HepG2 (cell line): ENCODE measurements around the gene DOHH. TPM values are rescaled to one million over a fixed set of nuclear protein-coding genes. Genes with fewer than 3 reads are reported as not detected.

ENCODE experiments used
- ATAC-seq: fragments of 200-7000 bp; cut with Tn5 transposase; 3 replicates; pipeline ENCODE4 v1.9.1; 2020; ENCODE audit warnings: mild to moderate bottlenecking, moderate library complexity
- BruUV-seq: library from RNA; stranded (reverse); fragments of 400-500 nt; replicated peaks from 2 replicates; lab custom pipeline; 2021; lab: Mats Ljungman, UMichigan
- CTCF ChIA-PET: fragments of 300-600 bp; formaldehyde crosslinking; extraction: SDS; loops from one replicate; lab custom pipeline; 2021; ENCODE audit warnings: low total read pairs, inconsistent platforms, low intra/inter-chr PET ratio; lab: Yijun Ruan, JAX
- POLR2A ChIA-PET: fragments of 350-600 bp; sonication (Branson Sonifier 250); formaldehyde crosslinking; loops from one replicate; lab custom pipeline; 2020; ENCODE audit warnings: antibody characterized with exemption, inconsistent platforms; lab: Yijun Ruan, JAX
- DNase-seq: peaks from one replicate; pipeline ENCODE4 v3.0.0-alpha.2; 2015; ENCODE audit warnings: low spot score
- FAIRE-seq: peaks from 3 replicates; lab custom pipeline; 2011; peaks lifted over from hg19 to GRCh38; lab: Jason Lieb, UNC
- H2AFZ ChIP-seq: one replicate; pipeline ENCODE4 v1.6.1; 2011; ENCODE audit warnings: low read length, inconsistent platforms
- H3K27ac ChIP-seq: fragments of 300-600 bp; 3 replicates; pipeline ENCODE4 v1.8.0; 2011; ENCODE audit warnings: mixed run types, mild to moderate bottlenecking, mixed read lengths, low read length, inconsistent platforms; ENCODE audit not compliant: insufficient read depth; ENCODE audit errors: extremely low read length
- H3K27me3 ChIP-seq, 2 experiments: fragments of 200-600 bp in 1 of 2; 2 replicates in 1 of 2; 3 replicates in 1 of 2; pipeline versions ENCODE4 v1.6.0 to v1.8.0; 2011; ENCODE audit warnings: low read length in 2 of 2, mild to moderate bottlenecking in 2 of 2, moderate library complexity in 2 of 2, inconsistent platforms in 1 of 2; ENCODE audit not compliant: insufficient read depth in 2 of 2, control insufficient read depth in 1 of 2
- H3K36me3 ChIP-seq, 2 experiments: fragments of 200-600 bp in 1 of 2; replicated peaks in 1 of 2; 2 replicates in 1 of 2; 3 replicates in 1 of 2; pipeline versions ENCODE4 v1.5.1 to v1.8.0; 2011; ENCODE audit warnings: low read length in 2 of 2, inconsistent platforms in 1 of 2; ENCODE audit not compliant: insufficient read depth in 2 of 2, control insufficient read depth in 1 of 2
- H3K4me1 ChIP-seq: 2 replicates; pipeline ENCODE4 v1.5.1; 2012; ENCODE audit warnings: low read length, inconsistent platforms; ENCODE audit not compliant: insufficient read depth
- H3K4me2 ChIP-seq: 2 replicates; pipeline ENCODE4 v1.6.0; 2011; ENCODE audit warnings: low read depth, low read length, inconsistent platforms
- H3K4me3 ChIP-seq, 3 experiments: fragments of 200-600 bp in 1 of 3; sonication (generic), shearing (Covaris generic) in 1 of 3; replicated peaks in 1 of 3; 2 replicates each; pipeline ENCODE4 v1.5.1; 2011 to 2016; ENCODE audit warnings: low read length in 3 of 3, inconsistent platforms in 2 of 3, low read depth in 2 of 3, mild to moderate bottlenecking in 2 of 3, control low read depth in 1 of 3, mixed read lengths in 1 of 3; ENCODE audit not compliant: insufficient read depth in 1 of 3
- H3K79me2 ChIP-seq: one replicate; pipeline ENCODE4 v1.6.1; 2011; ENCODE audit warnings: low read length, inconsistent platforms; ENCODE audit not compliant: insufficient read depth
- H3K9ac ChIP-seq: 2 replicates; pipeline ENCODE4 v1.6.0; 2011; ENCODE audit warnings: mild to moderate bottlenecking, low read depth, low read length, inconsistent platforms; ENCODE audit not compliant: insufficient read depth
- H3K9me3 ChIP-seq: 2 replicates; pipeline ENCODE4 v1.5.1; 2012; ENCODE audit warnings: mild to moderate bottlenecking, low read length
- H4K20me1 ChIP-seq: 2 replicates; pipeline ENCODE4 v1.6.0; 2011; ENCODE audit warnings: inconsistent platforms, mild to moderate bottlenecking, low read length, moderate library complexity; ENCODE audit not compliant: insufficient read depth
- DR1 ChIP-seq: sonication (generic); formaldehyde crosslinking; IDR thresholded peaks from 2 replicates; pipeline ENCODE4 v1.8.0; 2021; ENCODE audit warnings: mild to moderate bottlenecking, missing genetic modification reagents, inconsistent platforms
- ETV5 ChIP-seq: IDR thresholded peaks from 2 replicates; pipeline ENCODE4 v1.6.1; 2018; ENCODE audit warnings: missing biosample characterization, missing genetic modification reagents, inconsistent platforms, borderline replicate concordance
- GABPB1 ChIP-seq: IDR thresholded peaks from 2 replicates; pipeline ENCODE4 v1.6.1; 2016; ENCODE audit warnings: mild to moderate bottlenecking, missing genetic modification reagents, moderate library complexity, missing compliant biosample characterization
- POLR2A ChIP-seq, 2 experiments: IDR thresholded peaks; 2 replicates each; pipeline ENCODE4 v1.6.1; 2011; ENCODE audit warnings: low read depth in 2 of 2, low read length in 2 of 2, mild to moderate bottlenecking in 1 of 2, moderate library complexity in 1 of 2; ENCODE audit not compliant: insufficient read depth in 1 of 2
- RAD21 ChIP-seq: fragments of 450-650 bp; formaldehyde crosslinking; IDR thresholded peaks from 2 replicates; pipeline ENCODE4 v1.5.0; 2020; ENCODE audit warnings: mild to moderate bottlenecking
- RXRA ChIP-seq: sonication (generic); formaldehyde crosslinking; IDR thresholded peaks from 2 replicates; pipeline ENCODE4 v1.5.1; 2020; ENCODE audit warnings: missing genetic modification reagents
- ZBTB38 ChIP-seq: sonication (generic); formaldehyde crosslinking; IDR thresholded peaks from 2 replicates; pipeline ENCODE4 v1.5.1; 2020; ENCODE audit warnings: mild to moderate bottlenecking, missing genetic modification reagents
- ZFX ChIP-seq: sonication (generic); formaldehyde crosslinking; IDR thresholded peaks from 2 replicates; pipeline ENCODE4 v1.4.0; 2020; ENCODE audit warnings: mild to moderate bottlenecking, low read depth, missing genetic modification reagents, moderate library complexity
- ZNF891 ChIP-seq: sonication (generic); formaldehyde crosslinking; IDR thresholded peaks from 2 replicates; pipeline ENCODE4 v1.5.0; 2020; ENCODE audit warnings: mild to moderate bottlenecking, missing genetic modification reagents
- WGBS: methylation state at CpG from one replicate; pipeline ENCODE4 v1.1.6; 2017; ENCODE audit warnings: low lambda C conversion rate; 5-methylcytosine and 5-hydroxymethylcytosine counted together
- in situ Hi-C: cut with HindIII; loops from 2 replicates; pipeline ENCODE4 v1.10.0; 2017; ENCODE audit warnings: low pct_unique_long_range_greater_than_20kb; ENCODE audit not compliant: extremely low pct_ligation_motif_present
- intact Hi-C: fragments of 100-400 bp; cut with micrococcal nuclease; formaldehyde crosslinking; loops from one replicate; pipeline ENCODE4 v1.10.0; 2022; ENCODE audit not compliant: unreplicated experiment
- polyA plus RNA-seq, 8 experiments: library from polyadenylated mRNA; depleted of rRNA in 3 of 8; stranded (reverse) in 7 of 8; unstranded in 1 of 8; fragments of >200 nt; fragmentation: Illumina TruSeq in 4 of 8; extraction: Trizol in 4 of 8; gene quantifications; 2 replicates each; pipeline versions ENCODE4 v1.2.1 to v1.2.3, GENCODE V29; 2011 to 2016; ENCODE audit warnings: low read depth in 4 of 8, missing spikeins in 1 of 8, mixed read lengths in 1 of 8; ENCODE audit not compliant: insufficient read depth in 1 of 8
- total RNA-seq, 5 experiments: library from RNA; depleted of rRNA; stranded (reverse); fragments of >200 nt; fragmentation: Illumina TruSeq; extraction: Trizol; gene quantifications; 2 replicates each; pipeline ENCODE4 v1.2.3, GENCODE V29; 2016; ENCODE audit warnings: low read depth in 1 of 5
- TF ChIP-seq, protein P1 (sequence below): IDR thresholded peaks from 2 replicates; pipeline ENCODE4 v1.6.1; 2016; ENCODE audit warnings: low read depth, control low read depth
- TF ChIP-seq, protein P2 (sequence below): sonication (generic); formaldehyde crosslinking; IDR thresholded peaks from 2 replicates; pipeline ENCODE4 v1.5.1; 2020; ENCODE audit warnings: mild to moderate bottlenecking, missing genetic modification reagents, moderate library complexity

DOHH gene
- total and polyA plus RNA-seq, 2 of the 13 experiments (the other 11 are each of a cell fraction or from before 2014, with no cell fraction given) = 3.5 to 13.7 TPM

DNA sequence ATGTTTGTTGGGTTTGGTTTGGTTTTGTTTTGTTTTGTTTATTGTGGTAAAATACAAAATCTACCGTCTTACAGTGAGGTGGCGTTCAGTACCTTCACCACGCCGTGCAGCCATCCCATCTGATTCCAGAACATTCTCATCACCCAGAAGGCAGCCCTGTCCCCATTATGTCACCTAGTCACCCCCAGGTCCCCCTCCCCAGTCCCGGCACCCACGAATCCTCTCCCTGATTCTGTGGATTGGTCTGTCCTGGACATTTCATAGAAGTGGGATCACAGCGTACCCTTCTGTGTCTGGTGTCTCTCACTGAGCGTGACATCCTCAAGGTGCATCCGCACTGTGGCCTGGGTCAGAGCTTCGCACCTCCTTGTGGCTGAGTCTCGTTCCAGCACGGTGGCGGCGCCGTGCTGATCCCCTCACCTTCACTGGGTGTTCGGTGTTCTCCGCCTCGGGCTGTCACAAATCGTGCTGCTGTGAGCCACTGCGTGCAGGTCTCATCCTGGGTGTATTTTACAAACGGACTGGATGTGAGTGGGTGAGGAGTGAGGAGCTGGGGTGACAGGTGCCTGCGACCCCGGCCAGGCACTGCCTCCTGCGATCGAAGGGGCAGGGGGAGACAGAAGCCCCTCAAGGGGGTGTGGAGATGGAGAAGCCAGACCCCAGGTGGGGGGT is 37.9 kb upstream of the DOHH start:
- no peaks in the 10 kb centered on the region; the same call in 1 of the 2 replicates for H4K20me1 ChIP-seq
- H3K4me2 ChIP-seq = no peak overlapping the region
- H3K4me3 ChIP-seq = no peak overlapping the region
- intact Hi-C loops (no loop called here), in situ Hi-C loops (no loop called here)
- DNase-seq = no peak
- ATAC-seq = peak; percentile 7
- H3K4me1 ChIP-seq = no peaks in the 10 kb centered on the region
- H3K9me3 ChIP-seq = no peaks in the 10 kb centered on the region
- BruUV-seq = no TSS peak
- H3K27me3 ChIP-seq = no peaks in the 10 kb centered on the region
- H2AFZ ChIP-seq = no peak overlapping the region
- peaks cover 4 to 14% of the 10 kb centered on the region in 2 experiments; a peak in 4 of 5 replicates for H3K36me3 ChIP-seq
- TF ChIP-seq POLR2A (IDR thresholded peaks at IDR 0.05; ENCODE audit: insufficient read depth in 1 of 2, low read depth in 2 of 2, low read length in 2 of 2) (peak in 1 of 2 experiments; percentile 13; a peak in 1 of 4 replicates), ZBTB38 (CRISPR knock-in tag) (0 out of 2 replicates have a peak, but pooled peaks have one; percentile 34), RXRA (CRISPR knock-in tag) (no peak), RAD21 (CRISPR knock-in tag) (0 out of 2 replicates have a peak, but pooled peaks have one; percentile 1), GABPB1 (0 out of 2 replicates have a peak, but pooled peaks have one; percentile 3)
- CTCF ChIA-PET = no interaction called here
- WGBS = 93% methylated on average over 23 of the region's 25 CpGs
- H3K79me2 ChIP-seq = no peaks in the 10 kb centered on the region
- no peak overlapping the region for H3K27ac ChIP-seq
- H3K9ac ChIP-seq = no peak overlapping the region
- POLR2A ChIA-PET = no interaction called here
- FAIRE-seq = no peak

DNA sequence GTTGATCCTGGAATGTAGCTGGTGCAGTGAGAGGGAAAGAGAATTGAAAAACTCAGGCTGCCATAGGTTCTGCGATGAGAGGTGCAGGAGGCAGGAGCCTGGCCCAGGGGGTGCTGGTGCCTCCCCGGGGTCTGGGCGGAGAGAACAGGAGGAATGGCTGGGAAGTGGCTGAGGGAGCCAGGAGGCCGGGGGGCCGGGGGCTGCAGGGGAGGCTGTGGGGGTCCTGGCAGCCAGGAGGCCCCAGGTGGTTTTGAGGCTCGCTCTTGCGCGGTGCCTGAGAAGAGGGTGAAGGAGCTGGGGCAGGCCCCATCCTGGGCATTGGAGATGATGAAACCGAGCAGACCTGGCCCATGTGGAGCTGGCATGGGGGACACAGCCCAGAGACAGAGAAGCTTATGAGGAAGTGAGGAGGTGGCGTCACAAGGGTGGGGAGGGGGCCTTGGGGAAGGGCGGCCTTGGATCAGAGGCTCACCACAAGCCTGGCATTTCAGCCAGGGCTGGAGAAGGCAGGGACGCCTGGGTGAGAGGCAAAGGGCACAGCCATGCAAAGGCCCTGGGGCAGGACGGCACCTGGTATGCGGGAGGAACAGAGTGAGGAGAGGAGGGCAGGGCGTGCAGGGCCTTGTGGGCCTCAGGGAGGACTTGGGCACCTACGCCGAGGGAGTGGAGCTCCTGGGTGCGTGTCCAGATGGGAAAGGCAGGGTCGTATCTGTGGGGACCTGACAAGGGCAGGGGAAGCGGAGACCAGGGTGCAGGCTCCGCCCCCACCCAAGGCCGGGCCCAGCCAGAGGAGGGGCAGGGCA is 37.2 kb upstream of the DOHH start:
- WGBS = 91% methylated on average over 22 of the region's 22 CpGs
- H3K36me3 ChIP-seq = peaks cover 5 to 16% of the 10 kb centered on the region in 2 experiments; a peak in 4 of 5 replicates
- no peaks in the 10 kb centered on the region for H3K9me3 ChIP-seq
- peak; percentile 18 for ATAC-seq
- in situ Hi-C loops (no loop called here), intact Hi-C loops (no loop called here)
- ChIA-PET POLR2A (no interaction called here), CTCF (no interaction called here)
- H3K9ac ChIP-seq = no peak overlapping the region
- no peaks in the 10 kb centered on the region for H3K27me3 ChIP-seq
- no peak for DNase-seq
- H3K4me3 ChIP-seq = no peak overlapping the region
- no peak overlapping the region for H3K4me2 ChIP-seq
- H3K4me1 ChIP-seq = no peaks in the 10 kb centered on the region
- no peak overlapping the region for H2AFZ ChIP-seq
- H3K79me2 ChIP-seq = no peaks in the 10 kb centered on the region
- H4K20me1 ChIP-seq = no peaks in the 10 kb centered on the region; the same call in 1 of the 2 replicates
- BruUV-seq = no TSS peak
- H3K27ac ChIP-seq = no peak overlapping the region
- no peak for FAIRE-seq
- TF ChIP-seq ETV5 (no peak), ZNF891 (CRISPR knock-in tag) (no peak), ZFX (CRISPR knock-in tag) (peak; percentile 19; the same call in 1 of the 2 replicates), DR1 (CRISPR knock-in tag) (no peak)
- TF ChIP-seq, protein P1, sequence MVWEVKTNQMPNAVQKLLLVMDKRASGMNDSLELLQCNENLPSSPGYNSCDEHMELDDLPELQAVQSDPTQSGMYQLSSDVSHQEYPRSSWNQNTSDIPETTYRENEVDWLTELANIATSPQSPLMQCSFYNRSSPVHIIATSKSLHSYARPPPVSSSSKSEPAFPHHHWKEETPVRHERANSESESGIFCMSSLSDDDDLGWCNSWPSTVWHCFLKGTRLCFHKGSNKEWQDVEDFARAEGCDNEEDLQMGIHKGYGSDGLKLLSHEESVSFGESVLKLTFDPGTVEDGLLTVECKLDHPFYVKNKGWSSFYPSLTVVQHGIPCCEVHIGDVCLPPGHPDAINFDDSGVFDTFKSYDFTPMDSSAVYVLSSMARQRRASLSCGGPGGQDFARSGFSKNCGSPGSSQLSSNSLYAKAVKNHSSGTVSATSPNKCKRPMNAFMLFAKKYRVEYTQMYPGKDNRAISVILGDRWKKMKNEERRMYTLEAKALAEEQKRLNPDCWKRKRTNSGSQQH (CRISPR knock-in tag) = no peak
- TF ChIP-seq, protein P2, sequence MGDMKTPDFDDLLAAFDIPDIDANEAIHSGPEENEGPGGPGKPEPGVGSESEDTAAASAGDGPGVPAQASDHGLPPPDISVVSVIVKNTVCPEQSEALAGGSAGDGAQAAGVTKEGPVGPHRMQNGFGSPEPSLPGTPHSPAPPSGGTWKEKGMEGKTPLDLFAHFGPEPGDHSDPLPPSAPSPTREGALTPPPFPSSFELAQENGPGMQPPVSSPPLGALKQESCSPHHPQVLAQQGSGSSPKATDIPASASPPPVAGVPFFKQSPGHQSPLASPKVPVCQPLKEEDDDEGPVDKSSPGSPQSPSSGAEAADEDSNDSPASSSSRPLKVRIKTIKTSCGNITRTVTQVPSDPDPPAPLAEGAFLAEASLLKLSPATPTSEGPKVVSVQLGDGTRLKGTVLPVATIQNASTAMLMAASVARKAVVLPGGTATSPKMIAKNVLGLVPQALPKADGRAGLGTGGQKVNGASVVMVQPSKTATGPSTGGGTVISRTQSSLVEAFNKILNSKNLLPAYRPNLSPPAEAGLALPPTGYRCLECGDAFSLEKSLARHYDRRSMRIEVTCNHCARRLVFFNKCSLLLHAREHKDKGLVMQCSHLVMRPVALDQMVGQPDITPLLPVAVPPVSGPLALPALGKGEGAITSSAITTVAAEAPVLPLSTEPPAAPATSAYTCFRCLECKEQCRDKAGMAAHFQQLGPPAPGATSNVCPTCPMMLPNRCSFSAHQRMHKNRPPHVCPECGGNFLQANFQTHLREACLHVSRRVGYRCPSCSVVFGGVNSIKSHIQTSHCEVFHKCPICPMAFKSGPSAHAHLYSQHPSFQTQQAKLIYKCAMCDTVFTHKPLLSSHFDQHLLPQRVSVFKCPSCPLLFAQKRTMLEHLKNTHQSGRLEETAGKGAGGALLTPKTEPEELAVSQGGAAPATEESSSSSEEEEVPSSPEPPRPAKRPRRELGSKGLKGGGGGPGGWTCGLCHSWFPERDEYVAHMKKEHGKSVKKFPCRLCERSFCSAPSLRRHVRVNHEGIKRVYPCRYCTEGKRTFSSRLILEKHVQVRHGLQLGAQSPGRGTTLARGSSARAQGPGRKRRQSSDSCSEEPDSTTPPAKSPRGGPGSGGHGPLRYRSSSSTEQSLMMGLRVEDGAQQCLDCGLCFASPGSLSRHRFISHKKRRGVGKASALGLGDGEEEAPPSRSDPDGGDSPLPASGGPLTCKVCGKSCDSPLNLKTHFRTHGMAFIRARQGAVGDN (CRISPR knock-in tag) = 0 out of 2 replicates have a peak, but pooled peaks have one; percentile 8
